ENCODE measurements around the gene SPRR1B. TPM values are rescaled to one million over a fixed set of nuclear protein-coding genes. Genes with fewer than 3 reads are reported as not detected.

The SPRR1B gene
- total RNA-seq, 1 experiment from 2014 or later = not detected

DNA sequence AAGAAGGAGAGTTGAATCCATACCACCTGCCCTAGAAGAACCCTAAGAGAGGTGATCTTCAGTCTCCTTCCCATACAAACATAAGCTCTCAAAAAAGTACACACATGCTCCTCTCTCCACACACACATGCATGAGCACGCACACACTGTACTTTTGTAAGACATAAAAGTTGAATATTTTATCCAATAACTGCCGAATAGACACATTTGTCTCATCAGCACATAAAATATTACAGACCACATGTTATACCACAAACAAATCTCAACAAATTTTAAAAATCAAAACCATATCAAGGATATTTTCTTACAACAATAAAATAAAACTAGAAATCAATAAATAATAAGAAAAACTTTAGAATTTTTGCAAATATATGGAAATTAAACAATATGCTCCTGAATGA, 44.4 kb upstream of the SPRR1B start:
- Histone ChIP-seq H3K27me3 (ENCODE audit: control insufficient read depth, insufficient read depth, low read length) (no peaks in the 10 kb centered on the region; the same call in none of the 2 replicates), H3K27ac (ENCODE audit: low read length) (no peak overlapping the region), H3K4me1 (ENCODE audit: control insufficient read depth, insufficient read depth, low read length) (no peaks in the 10 kb centered on the region), H3K36me3 (ENCODE audit: control insufficient read depth, insufficient read depth, low read length) (no peaks in the 10 kb centered on the region), H3K9me3 (ENCODE audit: control insufficient read depth, insufficient read depth, low read depth, low read length) (no peaks in the 10 kb centered on the region), H3K4me3 (ENCODE audit: low read depth in 2 of 2, low read length in 2 of 2) (no peak overlapping the region)
- DNase-seq (ENCODE audit: low read depth, low spot score) = no peak
- ATAC-seq = no peak
- ChIA-PET CTCF (no interaction called here), POLR2A (no interaction called here)
- no peak for TF ChIP-seq POLR2AphosphoS5 (IDR thresholded peaks at IDR 0.05; ENCODE audit: low read depth, low read length)
- TF ChIP-seq, protein P1, sequence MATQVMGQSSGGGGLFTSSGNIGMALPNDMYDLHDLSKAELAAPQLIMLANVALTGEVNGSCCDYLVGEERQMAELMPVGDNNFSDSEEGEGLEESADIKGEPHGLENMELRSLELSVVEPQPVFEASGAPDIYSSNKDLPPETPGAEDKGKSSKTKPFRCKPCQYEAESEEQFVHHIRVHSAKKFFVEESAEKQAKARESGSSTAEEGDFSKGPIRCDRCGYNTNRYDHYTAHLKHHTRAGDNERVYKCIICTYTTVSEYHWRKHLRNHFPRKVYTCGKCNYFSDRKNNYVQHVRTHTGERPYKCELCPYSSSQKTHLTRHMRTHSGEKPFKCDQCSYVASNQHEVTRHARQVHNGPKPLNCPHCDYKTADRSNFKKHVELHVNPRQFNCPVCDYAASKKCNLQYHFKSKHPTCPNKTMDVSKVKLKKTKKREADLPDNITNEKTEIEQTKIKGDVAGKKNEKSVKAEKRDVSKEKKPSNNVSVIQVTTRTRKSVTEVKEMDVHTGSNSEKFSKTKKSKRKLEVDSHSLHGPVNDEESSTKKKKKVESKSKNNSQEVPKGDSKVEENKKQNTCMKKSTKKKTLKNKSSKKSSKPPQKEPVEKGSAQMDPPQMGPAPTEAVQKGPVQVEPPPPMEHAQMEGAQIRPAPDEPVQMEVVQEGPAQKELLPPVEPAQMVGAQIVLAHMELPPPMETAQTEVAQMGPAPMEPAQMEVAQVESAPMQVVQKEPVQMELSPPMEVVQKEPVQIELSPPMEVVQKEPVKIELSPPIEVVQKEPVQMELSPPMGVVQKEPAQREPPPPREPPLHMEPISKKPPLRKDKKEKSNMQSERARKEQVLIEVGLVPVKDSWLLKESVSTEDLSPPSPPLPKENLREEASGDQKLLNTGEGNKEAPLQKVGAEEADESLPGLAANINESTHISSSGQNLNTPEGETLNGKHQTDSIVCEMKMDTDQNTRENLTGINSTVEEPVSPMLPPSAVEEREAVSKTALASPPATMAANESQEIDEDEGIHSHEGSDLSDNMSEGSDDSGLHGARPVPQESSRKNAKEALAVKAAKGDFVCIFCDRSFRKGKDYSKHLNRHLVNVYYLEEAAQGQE (IDR thresholded peaks at IDR 0.05; ENCODE audit: insufficient read depth in 1 of 2, low read depth in 2 of 2, low read length in 1 of 2) = no peak
- no peak for TF ChIP-seq SIN3A (IDR thresholded peaks at IDR 0.05; ENCODE audit: borderline replicate concordance, insufficient read depth, low read depth, low read length)
- no peak for TF ChIP-seq TCF7L2 (IDR thresholded peaks at IDR 0.05; ENCODE audit: low read depth, low read length)
- TF ChIP-seq, protein P2, sequence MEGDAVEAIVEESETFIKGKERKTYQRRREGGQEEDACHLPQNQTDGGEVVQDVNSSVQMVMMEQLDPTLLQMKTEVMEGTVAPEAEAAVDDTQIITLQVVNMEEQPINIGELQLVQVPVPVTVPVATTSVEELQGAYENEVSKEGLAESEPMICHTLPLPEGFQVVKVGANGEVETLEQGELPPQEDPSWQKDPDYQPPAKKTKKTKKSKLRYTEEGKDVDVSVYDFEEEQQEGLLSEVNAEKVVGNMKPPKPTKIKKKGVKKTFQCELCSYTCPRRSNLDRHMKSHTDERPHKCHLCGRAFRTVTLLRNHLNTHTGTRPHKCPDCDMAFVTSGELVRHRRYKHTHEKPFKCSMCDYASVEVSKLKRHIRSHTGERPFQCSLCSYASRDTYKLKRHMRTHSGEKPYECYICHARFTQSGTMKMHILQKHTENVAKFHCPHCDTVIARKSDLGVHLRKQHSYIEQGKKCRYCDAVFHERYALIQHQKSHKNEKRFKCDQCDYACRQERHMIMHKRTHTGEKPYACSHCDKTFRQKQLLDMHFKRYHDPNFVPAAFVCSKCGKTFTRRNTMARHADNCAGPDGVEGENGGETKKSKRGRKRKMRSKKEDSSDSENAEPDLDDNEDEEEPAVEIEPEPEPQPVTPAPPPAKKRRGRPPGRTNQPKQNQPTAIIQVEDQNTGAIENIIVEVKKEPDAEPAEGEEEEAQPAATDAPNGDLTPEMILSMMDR (IDR thresholded peaks at IDR 0.05) = no peak
- in situ Hi-C loops (cut with HindIII; ENCODE audit: low pct_unique_long_range_greater_than_20kb, low sequenced_read_pairs) = no loop called here
- BruUV-seq (replicated peaks) = no TSS peak
- intact Hi-C loops (cut with micrococcal nuclease; ENCODE audit: unreplicated experiment) = no loop called here

DNA sequence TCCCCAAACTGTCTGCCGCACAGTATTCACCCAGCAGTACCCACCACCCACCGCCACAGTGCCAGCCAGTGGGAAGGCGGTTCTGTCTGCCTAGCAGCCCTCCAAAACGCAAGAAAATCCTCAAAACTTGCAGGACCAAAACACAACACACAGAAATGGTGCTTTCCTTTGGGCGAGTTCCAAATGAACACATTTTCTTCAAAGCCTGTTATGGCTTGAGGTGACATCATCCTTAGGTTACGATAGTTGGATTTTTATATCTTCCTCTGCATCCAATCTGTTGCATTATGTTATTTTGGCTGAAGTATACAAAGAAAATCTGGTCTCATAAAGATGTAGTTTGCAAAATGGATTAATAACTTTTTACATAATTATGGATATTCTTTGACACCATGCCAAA, 37.8 kb upstream of the SPRR1B start:
- BruUV-seq (replicated peaks) = no TSS peak
- Histone ChIP-seq H3K4me3 (ENCODE audit: low read depth in 2 of 2, low read length in 2 of 2) (no peak overlapping the region), H3K9me3 (ENCODE audit: control insufficient read depth, insufficient read depth, low read depth, low read length) (no peaks in the 10 kb centered on the region), H3K27me3 (ENCODE audit: control insufficient read depth, insufficient read depth, low read length) (peaks cover 2% of the 10 kb centered on the region; the same call in 1 of the 2 replicates), H3K36me3 (ENCODE audit: control insufficient read depth, insufficient read depth, low read length) (no peaks in the 10 kb centered on the region), H3K27ac (ENCODE audit: low read length) (no peak overlapping the region), H3K4me1 (ENCODE audit: control insufficient read depth, insufficient read depth, low read length) (no peaks in the 10 kb centered on the region)
- TF ChIP-seq POLR2AphosphoS5 (IDR thresholded peaks at IDR 0.05; ENCODE audit: low read depth, low read length) (no peak), SIN3A (IDR thresholded peaks at IDR 0.05; ENCODE audit: borderline replicate concordance, insufficient read depth, low read depth, low read length) (no peak), TCF7L2 (IDR thresholded peaks at IDR 0.05; ENCODE audit: low read depth, low read length) (no peak)
- TF ChIP-seq, protein P2 (IDR thresholded peaks at IDR 0.05) = no peak
- TF ChIP-seq, protein P1 (IDR thresholded peaks at IDR 0.05; ENCODE audit: insufficient read depth in 1 of 2, low read depth in 2 of 2, low read length in 1 of 2) = no peak
- ATAC-seq = no peak
- DNase-seq (ENCODE audit: low read depth, low spot score) = no peak
- in situ Hi-C loops (cut with HindIII; ENCODE audit: low pct_unique_long_range_greater_than_20kb, low sequenced_read_pairs) = no loop called here
- intact Hi-C loops (cut with micrococcal nuclease; ENCODE audit: unreplicated experiment) = no loop called here
- CTCF ChIA-PET = no interaction called here
- POLR2A ChIA-PET = no interaction called here
